Sigmoid colon (tissue), 4 donors: ENCODE results near the gene HRG.

Experiments used
- CTCF ChIP-seq, 4 experiments: fragments of 450-650 bp in 3 of 4; fragments of 200-600 bp in 1 of 4; IDR thresholded peaks; one replicate each; pipeline ENCODE4 v1.5.1; 2016 to 2019; ENCODE audit warnings: antibody characterized with exemption in 4 of 4, mild to moderate bottlenecking in 3 of 4, moderate library complexity in 2 of 4
- EP300 ChIP-seq, 4 donors: sonication (generic); formaldehyde crosslinking; IDR thresholded peaks; one replicate each; pipeline ENCODE4 v1.6.1; 2017; ENCODE audit warnings: antibody characterized with exemption in 4 of 4

- TF ChIP-seq CTCF (IDR thresholded peaks at IDR 0.05) (no peak), EP300 (IDR thresholded peaks at IDR 0.05) (no peak)
Observed at GRCh38 chr3:186646106-186646505, 19.7 kb upstream of the HRG start.
